GM23248 (cell line): Measurements from ENCODE around the gene NDC1. TPM values are rescaled to one million over a fixed set of nuclear protein-coding genes. Genes with fewer than 3 reads are reported as not detected.
A peak's percentile ranks its signal among the peaks of the same experiment; 100 is the strongest.

Source experiments
- DNase-seq: peaks from one replicate; pipeline ENCODE4 v3.0.0-alpha.2; 2015
- H2AFZ ChIP-seq: fragments of 200-600 bp; sonication (generic); 2 replicates; pipeline ENCODE4 v1.6.1; 2016; ENCODE audit warnings: antibody characterized with exemption
- H3F3A ChIP-seq: fragments of 200-600 bp; sonication (generic); 2 replicates; pipeline ENCODE4 v1.6.1; 2016; ENCODE audit warnings: mild to moderate bottlenecking, antibody characterized with exemption, mixed run types; ENCODE audit not compliant: insufficient read depth
- H3K27ac ChIP-seq: fragments of 200-600 bp; sonication (generic); 2 replicates; pipeline ENCODE4 v1.5.1; 2016; ENCODE audit warnings: mild to moderate bottlenecking
- H3K27me3 ChIP-seq: fragments of 200-600 bp; sonication (generic); replicated peaks from 2 replicates; pipeline ENCODE4 v1.6.1; 2016; ENCODE audit warnings: mild to moderate bottlenecking; ENCODE audit not compliant: insufficient read depth
- H3K36me3 ChIP-seq: fragments of 200-600 bp; sonication (generic); 2 replicates; pipeline ENCODE4 v1.6.1; 2016; ENCODE audit warnings: low read depth, mild to moderate bottlenecking
- H3K4me1 ChIP-seq: fragments of 200-600 bp; sonication (generic); 2 replicates; pipeline ENCODE4 v1.6.1; 2016; ENCODE audit warnings: mild to moderate bottlenecking; ENCODE audit not compliant: insufficient read depth
- H3K4me2 ChIP-seq: fragments of 200-600 bp; sonication (generic); one replicate; pipeline ENCODE4 v1.6.1; 2016; ENCODE audit warnings: mild to moderate bottlenecking; ENCODE audit not compliant: unreplicated experiment
- H3K4me3 ChIP-seq: fragments of 200-600 bp; sonication (generic); 2 replicates; pipeline ENCODE4 v1.5.1; 2016; ENCODE audit warnings: mild to moderate bottlenecking
- H3K79me2 ChIP-seq: fragments of 200-600 bp; sonication (generic); 2 replicates; pipeline ENCODE4 v1.6.1; 2016; ENCODE audit warnings: mild to moderate bottlenecking; ENCODE audit not compliant: insufficient read depth
- H3K9ac ChIP-seq: fragments of 200-600 bp; sonication (generic); 2 replicates; pipeline ENCODE4 v1.6.1; 2016; ENCODE audit warnings: mild to moderate bottlenecking
- H3K9me2 ChIP-seq: fragments of 200-600 bp; sonication (generic); 2 replicates; pipeline ENCODE4 v1.6.1; 2016; ENCODE audit warnings: mixed run types, mild to moderate bottlenecking, moderate library complexity; ENCODE audit not compliant: insufficient read depth
- H3K9me3 ChIP-seq: fragments of 200-600 bp; sonication (generic); one replicate; pipeline ENCODE4 v1.6.1; 2017; ENCODE audit warnings: low read depth
- H4K20me1 ChIP-seq: fragments of 200-600 bp; sonication (generic); 2 replicates; pipeline ENCODE4 v1.6.0; 2016; ENCODE audit not compliant: insufficient read depth
- EZH2 ChIP-seq: fragments of 200-600 bp; sonication (generic); IDR thresholded peaks from 2 replicates; pipeline ENCODE4 v1.6.1; 2018; ENCODE audit warnings: antibody characterized with exemption, mild to moderate bottlenecking; ENCODE audit not compliant: insufficient read depth, poor library complexity, severe bottlenecking
- EZH2phosphoT487 ChIP-seq: fragments of 200-600 bp; sonication (generic); IDR thresholded peaks from 2 replicates; pipeline ENCODE4 v1.6.1; 2018; ENCODE audit warnings: antibody characterized with exemption, moderate library complexity, mild to moderate bottlenecking, low read depth; ENCODE audit not compliant: insufficient read depth
- WGBS, 2 experiments: methylation state at CpG; one replicate each; pipeline ENCODE4 v1.1.6; 2015 to 2017; ENCODE audit warnings: low lambda C conversion rate in 2 of 2, low coverage in 1 of 2; ENCODE audit errors: missing lambda C conversion rate in 2 of 2; 5-methylcytosine and 5-hydroxymethylcytosine counted together
- in situ Hi-C: fragments of 300-500 bp; cut with MboI; formaldehyde crosslinking; loops from 2 replicates; pipeline ENCODE4 v1.15.0; 2020
- polyA plus RNA-seq: library from polyadenylated mRNA; unstranded; fragments of >200 nt; fragmentation: Nextera tagmentation; extraction: Ambion mirVana; gene quantifications from 2 replicates; pipeline ENCODE4 v1.2.1, GENCODE V29; 2016
- total RNA-seq: library from RNA; depleted of rRNA; stranded (reverse); fragments of >200 nt; shearing (Covaris generic); gene quantifications from 2 replicates; pipeline ENCODE4 v1.2.3, GENCODE V29; 2014

The NDC1 gene
- total and polyA plus RNA-seq, 2 experiments from 2014 or later = 8.2 to 23.0 TPM

GRCh38 chr1:53754484-53755312 lies 83.4 kb downstream of the NDC1 start:
- Histone ChIP-seq H3K9ac (no peak overlapping the region), H3K27me3 (no peaks in the 10 kb centered on the region), H3K4me2 (no peak overlapping the region), H3K9me2 (no peaks in the 10 kb centered on the region), H3K36me3 (no peaks in the 10 kb centered on the region), H3K9me3 (no peaks in the 10 kb centered on the region), H3K79me2 (no peaks in the 10 kb centered on the region), H2AFZ (no peak overlapping the region), H3K4me1 (no peaks in the 10 kb centered on the region), H3K27ac (no peak overlapping the region), H3F3A (no peaks in the 10 kb centered on the region), H4K20me1 (no peaks in the 10 kb centered on the region), H3K4me3 (no peak overlapping the region)
- in situ Hi-C loops = loop anchor here (10.0 kb wide), 1 partner anchor 270 kb away; no protein-coding TSS in a partner anchor
- 13 to 14% methylated on average over 6 of the region's 6 CpGs for WGBS, 2 experiments
- TF ChIP-seq EZH2 (no peak), EZH2phosphoT487 (no peak)
- peak; percentile 78 for DNase-seq

DNA sequence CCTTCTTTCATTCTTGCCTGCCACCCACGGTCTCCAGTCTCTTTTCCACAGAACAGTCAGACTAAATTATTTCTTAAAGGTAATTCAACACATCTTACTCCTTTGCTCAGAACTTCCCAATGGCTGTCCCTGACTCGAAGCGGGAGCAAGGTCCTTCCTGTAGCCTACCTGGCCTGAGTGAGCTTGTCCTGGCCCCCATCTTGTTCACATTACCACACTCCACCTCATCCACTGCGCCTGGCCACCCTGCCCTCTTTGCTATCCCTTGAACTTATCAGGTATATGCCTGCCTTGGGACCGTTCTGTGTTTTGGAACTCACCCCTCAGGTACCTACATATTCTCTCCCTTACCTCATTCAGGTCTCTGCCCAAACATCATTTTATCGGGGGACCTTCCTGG lies 85.8 kb downstream of the NDC1 start:
- Histone ChIP-seq H3K27me3 (peaks cover 7% of the 10 kb centered on the region; the same call in 1 of the 2 replicates), H3K9ac (no peak overlapping the region), H3K36me3 (no peaks in the 10 kb centered on the region), H3F3A (no peaks in the 10 kb centered on the region), H2AFZ (no peak overlapping the region), H3K27ac (no peak overlapping the region), H3K4me1 (no peaks in the 10 kb centered on the region), H3K9me3 (no peaks in the 10 kb centered on the region), H3K4me2 (no peak overlapping the region), H3K79me2 (no peaks in the 10 kb centered on the region), H4K20me1 (no peaks in the 10 kb centered on the region), H3K9me2 (no peaks in the 10 kb centered on the region), H3K4me3 (no peak overlapping the region)
- in situ Hi-C loops = loop anchor here (10.0 kb wide), 1 partner anchor 267 kb away; no protein-coding TSS in a partner anchor
- DNase-seq = no peak
- WGBS, 2 experiments = 82 to 84% methylated on average over 6 of the region's 6 CpGs
- TF ChIP-seq EZH2phosphoT487 (no peak), EZH2 (no peak)

GRCh38 chr1:53747841-53748240 lies 90.3 kb downstream of the NDC1 start:
- H3K27ac ChIP-seq = no peak overlapping the region
- H3F3A ChIP-seq = no peaks in the 10 kb centered on the region
- no peaks in the 10 kb centered on the region for H3K36me3 ChIP-seq
- no peak for DNase-seq
- H3K9ac ChIP-seq = no peak overlapping the region
- no peaks in the 10 kb centered on the region for H3K4me1 ChIP-seq
- H3K79me2 ChIP-seq = no peaks in the 10 kb centered on the region
- H3K9me2 ChIP-seq = no peaks in the 10 kb centered on the region
- WGBS, 2 experiments = 77 to 80% methylated on average over 8 of the region's 8 CpGs
- no peak overlapping the region for H3K4me2 ChIP-seq
- no peak for TF ChIP-seq EZH2phosphoT487
- peaks cover 7% of the 10 kb centered on the region; the same call in 1 of the 2 replicates for H3K27me3 ChIP-seq
- H2AFZ ChIP-seq = no peak overlapping the region
- no peaks in the 10 kb centered on the region for H3K9me3 ChIP-seq
- no peak overlapping the region for H3K4me3 ChIP-seq
- in situ Hi-C loops = no loop called here
- no peaks in the 10 kb centered on the region for H4K20me1 ChIP-seq

DNA sequence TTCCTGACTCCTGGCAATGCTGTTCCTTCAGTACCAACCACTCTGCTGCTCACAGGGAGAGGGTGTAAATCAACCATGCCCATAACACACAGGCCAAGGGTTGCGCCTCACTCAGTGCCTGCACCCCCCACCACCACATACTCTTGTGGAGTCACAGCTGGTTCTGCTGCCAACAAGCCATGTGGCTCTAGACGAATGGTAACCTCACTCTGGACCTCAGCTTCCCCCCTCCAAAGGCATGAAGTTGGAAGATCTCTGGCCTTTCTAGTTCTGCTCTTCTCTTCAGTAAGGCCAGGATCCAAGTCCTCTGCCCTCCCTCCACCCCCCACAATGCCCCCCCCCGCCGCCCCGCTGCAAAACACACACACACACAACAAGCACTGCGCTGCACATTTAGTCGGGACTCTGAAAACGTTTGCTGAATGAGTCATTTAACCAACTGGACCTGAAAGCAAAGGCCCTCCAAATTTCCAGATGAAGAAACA lies 97.4 kb downstream of the NDC1 start:
- Histone ChIP-seq H3K4me1 (peaks cover 10% of the 10 kb centered on the region), H3K36me3 (no peaks in the 10 kb centered on the region), H3K27me3 (no peaks in the 10 kb centered on the region), H3F3A (peaks cover 8% of the 10 kb centered on the region), H3K9me2 (no peaks in the 10 kb centered on the region), H3K4me2 (peak overlapping the region; percentile 33), H4K20me1 (no peaks in the 10 kb centered on the region), H3K9ac (no peak overlapping the region), H3K4me3 (no peak overlapping the region), H3K27ac (peak overlapping the region; percentile 27; the same call in 1 of the 2 replicates), H3K79me2 (no peaks in the 10 kb centered on the region), H2AFZ (peak overlapping the region; percentile 21; the same call in 1 of the 2 replicates), H3K9me3 (no peaks in the 10 kb centered on the region)
- TF ChIP-seq EZH2phosphoT487 (no peak), EZH2 (no peak)
- in situ Hi-C loops = no loop called here
- DNase-seq = peak; percentile 77
- 23 to 33% methylated on average over 8 of the region's 8 CpGs for WGBS, 2 experiments
